ENCODE measurements around the gene LYSMD1. TPM values are rescaled to one million over a fixed set of nuclear protein-coding genes. Genes with fewer than 3 reads are reported as not detected.

LYSMD1 gene
- total RNA-seq, 1 experiment from 2014 or later, result 6.7 TPM

- Mint-ChIP-seq H3K9me3 (no peaks in the 10 kb centered on the region), H3K4me3 (no peak overlapping the region), H3K36me3 (ENCODE audit: insufficient read depth in 1 of 3, low read depth in 3 of 3) (no peaks in the 10 kb centered on the region; a peak in 1 of 7 replicates), H3K27me3 (ENCODE audit: low read depth) (no peaks in the 10 kb centered on the region), H3K4me1 (no peaks in the 10 kb centered on the region), H3K27ac (no peak overlapping the region)
- Histone ChIP-seq H3K14ac (ENCODE audit: insufficient read depth, low read length) (no peak overlapping the region), H3K9me3 (ENCODE audit: control insufficient read depth, low read depth, low read length) (no peaks in the 10 kb centered on the region), H4K5ac (ENCODE audit: insufficient read length, low read depth, low read length) (no peak overlapping the region), H3K23ac (ENCODE audit: insufficient read length, low read depth, low read length) (no peak overlapping the region), H3K18ac (ENCODE audit: insufficient read length, low read depth, low read length) (no peak overlapping the region), H4K8ac (replicated peaks; ENCODE audit: insufficient read length, low read depth, low read length) (no peak overlapping the region), H3K9ac (ENCODE audit: extremely low read depth, insufficient read length, low read length) (no peak overlapping the region), H2BK12ac (ENCODE audit: insufficient read length, low read depth, low read length) (no peak overlapping the region), H2BK120ac (ENCODE audit: low read depth, low read length, poor library complexity, severe bottlenecking) (no peak overlapping the region), H2AK5ac (ENCODE audit: insufficient read length, low read length) (no peak overlapping the region), H2BK20ac (ENCODE audit: low read depth, low read length, poor library complexity, severe bottlenecking) (no peak overlapping the region), H4K20me1 (ENCODE audit: control insufficient read depth, insufficient read depth, insufficient read length) (no peaks in the 10 kb centered on the region), H3K79me2 (ENCODE audit: insufficient read depth, low read length) (no peaks in the 10 kb centered on the region), H2BK5ac (ENCODE audit: insufficient read length, low read length) (no peak overlapping the region), H3K79me1 (ENCODE audit: insufficient read depth, low read depth, low read length, poor library complexity, severe bottlenecking) (no peaks in the 10 kb centered on the region), H3K4ac (ENCODE audit: low read depth, low read length) (no peak overlapping the region), H3T11ph (ENCODE audit: low read length) (no peak overlapping the region), H3K23me2 (ENCODE audit: insufficient read length, low read depth, low read length, poor library complexity, severe bottlenecking) (no peaks in the 10 kb centered on the region), H3K27ac (ENCODE audit: insufficient read length, low read depth, low read length) (no peak overlapping the region), H3K4me2 (ENCODE audit: insufficient read depth, insufficient read length, low read length) (no peak overlapping the region), H3K56ac (ENCODE audit: insufficient read length, low read depth, low read length) (no peak overlapping the region), H4K91ac (ENCODE audit: insufficient read length, low read depth, low read length) (no peak overlapping the region), H2AFZ (ENCODE audit: low read length) (no peak overlapping the region), H2BK15ac (ENCODE audit: low read depth, low read length) (no peak overlapping the region), H3K27me3 (ENCODE audit: insufficient read depth, low read length) (no peaks in the 10 kb centered on the region), H3K4me1 (ENCODE audit: insufficient read depth, low read length) (no peaks in the 10 kb centered on the region)
- TF ChIP-seq, protein P1, sequence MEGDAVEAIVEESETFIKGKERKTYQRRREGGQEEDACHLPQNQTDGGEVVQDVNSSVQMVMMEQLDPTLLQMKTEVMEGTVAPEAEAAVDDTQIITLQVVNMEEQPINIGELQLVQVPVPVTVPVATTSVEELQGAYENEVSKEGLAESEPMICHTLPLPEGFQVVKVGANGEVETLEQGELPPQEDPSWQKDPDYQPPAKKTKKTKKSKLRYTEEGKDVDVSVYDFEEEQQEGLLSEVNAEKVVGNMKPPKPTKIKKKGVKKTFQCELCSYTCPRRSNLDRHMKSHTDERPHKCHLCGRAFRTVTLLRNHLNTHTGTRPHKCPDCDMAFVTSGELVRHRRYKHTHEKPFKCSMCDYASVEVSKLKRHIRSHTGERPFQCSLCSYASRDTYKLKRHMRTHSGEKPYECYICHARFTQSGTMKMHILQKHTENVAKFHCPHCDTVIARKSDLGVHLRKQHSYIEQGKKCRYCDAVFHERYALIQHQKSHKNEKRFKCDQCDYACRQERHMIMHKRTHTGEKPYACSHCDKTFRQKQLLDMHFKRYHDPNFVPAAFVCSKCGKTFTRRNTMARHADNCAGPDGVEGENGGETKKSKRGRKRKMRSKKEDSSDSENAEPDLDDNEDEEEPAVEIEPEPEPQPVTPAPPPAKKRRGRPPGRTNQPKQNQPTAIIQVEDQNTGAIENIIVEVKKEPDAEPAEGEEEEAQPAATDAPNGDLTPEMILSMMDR (conservative IDR thresholded peaks at IDR 0.05), result no peak
- DNase-seq, result no peak
- WGBS (ENCODE audit: extremely low coverage, insufficient read length, low lambda C conversion rate), result no CpG with 5 or more reads among the region's 5 CpGs
Observed at GRCh38 chr1:151113877-151114276, 51.8 kb downstream of the LYSMD1 start.

Other genes with a start within 250 kb of the LYSMD1 start
- gene SETDB1, start 239.5 kb downstream of the LYSMD1 start, total RNA-seq (2021), result 62.1 and 62.7 TPM in 2 replicates
- gene CERS2, start 191.1 kb downstream of the LYSMD1 start, total RNA-seq (2021), result 201 and 209 TPM in 2 replicates
- gene ANXA9, start 183.6 kb downstream of the LYSMD1 start, total RNA-seq (2021), result 0.81 and 0.92 TPM in 2 replicates
- gene MINDY1, start 159.0 kb downstream of the LYSMD1 start, total RNA-seq (2021), result 6.4 and 6.8 TPM in 2 replicates
- 21.0 and 22.3 TPM in 2 replicates for gene PRUNE1, start 157.5 kb downstream of the LYSMD1 start, total RNA-seq (2021)
- 1.2 and 1.5 TPM in 2 replicates for gene BNIPL, start 129.3 kb downstream of the LYSMD1 start, total RNA-seq (2021)
- gene C1orf56, start 118.2 kb downstream of the LYSMD1 start, total RNA-seq (2021), result 3.6 and 4.8 TPM in 2 replicates
- gene CDC42SE1, start 106.3 kb downstream of the LYSMD1 start, total RNA-seq (2021), result 83.9 and 87.3 TPM in 2 replicates
- gene MLLT11, start 105.5 kb downstream of the LYSMD1 start, total RNA-seq (2021), result 13.0 and 13.2 TPM in 2 replicates
- 3.8 and 4.1 TPM in 2 replicates for gene GABPB2, start 95.1 kb downstream of the LYSMD1 start, total RNA-seq (2021)
- gene SEMA6C, start 19.3 kb downstream of the LYSMD1 start, total RNA-seq (2021), result 11.5 and 12.3 TPM in 2 replicates
- gene TNFAIP8L2, start 9.3 kb downstream of the LYSMD1 start, total RNA-seq (2021), result not detected in 2 replicates
- gene SCNM1, start 242 bp upstream of the LYSMD1 start, total RNA-seq (2021), result 54.1 and 60.5 TPM in 2 replicates
- 0.42 and 1.6 TPM in 2 replicates for gene TMOD4, start 10.1 kb upstream of the LYSMD1 start, total RNA-seq (2021)
- gene VPS72, start 24.3 kb upstream of the LYSMD1 start, total RNA-seq (2021), result 90.3 and 91.4 TPM in 2 replicates
- 94.6 and 101 TPM in 2 replicates for gene PIP5K1A, start 32.6 kb upstream of the LYSMD1 start, total RNA-seq (2021)
- 205 and 207 TPM in 2 replicates for gene PSMD4, start 88.8 kb upstream of the LYSMD1 start, total RNA-seq (2021)
- gene ZNF687, start 116.4 kb upstream of the LYSMD1 start, total RNA-seq (2021), result 52.9 and 58.2 TPM in 2 replicates
- 39.1 and 39.2 TPM in 2 replicates for gene PI4KB, start 161.5 kb upstream of the LYSMD1 start, total RNA-seq (2021)
- 65.1 and 72.7 TPM in 2 replicates for gene RFX5, start 181.3 kb upstream of the LYSMD1 start, total RNA-seq (2021)
- gene SELENBP1, start 206.8 kb upstream of the LYSMD1 start, total RNA-seq (2021), result 13.9 and 14.2 TPM in 2 replicates
- gene PSMB4, start 233.7 kb upstream of the LYSMD1 start, total RNA-seq (2021), result 413 and 429 TPM in 2 replicates

All from H9 (cell line).